Upper lobe of left lung (tissue), 6 donors: Measurements from ENCODE around the gene XAGE1B. TPM values are rescaled to one million over a fixed set of nuclear protein-coding genes. Genes with fewer than 3 reads are reported as not detected.
"Not testable (repeated sequence)": the region's sequence is repeated elsewhere in the genome, so short reads cannot be mapped to it uniquely, and the experiment has no call there.

Source experiments
- ATAC-seq, 2 donors: fragments of 200-7000 bp; cut with Tn5 transposase; one replicate each; pipeline ENCODE4 v1.9.1; 2022; ENCODE audit warnings: mild to moderate bottlenecking in 2 of 2, moderate library complexity in 2 of 2; ENCODE audit not compliant: low FRiP score in 2 of 2
- DNase-seq, 2 donors: peaks; one replicate each; pipeline ENCODE4 v3.0.0-alpha.2; 2019 to 2020
- H3K27ac ChIP-seq, 4 donors: fragments of 200-600 bp; sonication (generic); one replicate each; pipeline ENCODE4 v1.5.1; 2016 to 2019
- H3K27me3 ChIP-seq, 4 donors: fragments of 200-600 bp; sonication (generic); one replicate each; pipeline ENCODE4 v1.5.1; 2017 to 2019
- H3K36me3 ChIP-seq, 4 donors: fragments of 200-600 bp; sonication (generic); one replicate each; pipeline ENCODE4 v1.5.1; 2016 to 2019
- H3K4me1 ChIP-seq, 4 donors: fragments of 200-600 bp; sonication (generic); one replicate each; pipeline ENCODE4 v1.5.1; 2018 to 2019
- H3K4me3 ChIP-seq, 4 donors: fragments of 200-600 bp; sonication (generic); one replicate each; pipeline ENCODE4 v1.5.1; 2017 to 2019; ENCODE audit warnings: mild to moderate bottlenecking in 2 of 4, moderate library complexity in 1 of 4
- H3K9me3 ChIP-seq, 4 donors: fragments of 200-600 bp; sonication (generic); one replicate each; pipeline ENCODE4 v1.5.1; 2018 to 2019
- EP300 ChIP-seq, 4 donors: sonication (generic); formaldehyde crosslinking; IDR thresholded peaks; one replicate each; pipeline ENCODE4 v1.5.1; 2017; ENCODE audit warnings: antibody characterized with exemption in 4 of 4, control low read depth in 2 of 4
- POLR2A ChIP-seq, 4 donors: fragments of 450-650 bp; IDR thresholded peaks; one replicate each; pipeline ENCODE4 v1.5.1; 2016 to 2017; ENCODE audit warnings: antibody characterized with exemption in 4 of 4, mild to moderate bottlenecking in 2 of 4
- POLR2AphosphoS5 ChIP-seq, 2 donors: sonication (generic); formaldehyde crosslinking; IDR thresholded peaks; one replicate each; pipeline ENCODE4 v1.5.1; 2017; ENCODE audit warnings: antibody characterized with exemption in 2 of 2
- WGBS, 2 donors: methylation state at CpG; one replicate each; pipeline ENCODE4 v1.1.5; 2017 to 2018; 5-methylcytosine and 5-hydroxymethylcytosine counted together
- total RNA-seq, 6 donors: library from RNA; depleted of rRNA in 4 of 6; stranded (reverse); fragments of >200 nt in 4 of 6; gene quantifications; one replicate each; pipeline versions ENCODE4 v1.1.0 to v1.2.1, GENCODE V29; 2016 to 2021
- TF ChIP-seq, protein P1 (sequence below), 6 experiments: fragments of 450-650 bp in 4 of 6; fragments of 200-600 bp in 2 of 6; sonication (generic) in 2 of 6; IDR thresholded peaks; one replicate each; pipeline ENCODE4 v1.5.1; 2016 to 2019; ENCODE audit warnings: antibody characterized with exemption in 6 of 6
- donor health status: DM: no; HTN: no; CAD: no; lungs with moderate emphysema.
- donor health status: DM: no; HTN: yes; CAD: no; lungs with severe emphysema.

XAGE1B gene, protein sequence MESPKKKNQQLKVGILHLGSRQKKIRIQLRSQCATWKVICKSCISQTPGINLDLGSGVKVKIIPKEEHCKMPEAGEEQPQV
- 1 to 10 TPM in 2 of 6 donors, under 1 TPM in 1, not detected in 3; 0.54 to 3.2 (median 2.1) TPM for total RNA-seq

DNA sequence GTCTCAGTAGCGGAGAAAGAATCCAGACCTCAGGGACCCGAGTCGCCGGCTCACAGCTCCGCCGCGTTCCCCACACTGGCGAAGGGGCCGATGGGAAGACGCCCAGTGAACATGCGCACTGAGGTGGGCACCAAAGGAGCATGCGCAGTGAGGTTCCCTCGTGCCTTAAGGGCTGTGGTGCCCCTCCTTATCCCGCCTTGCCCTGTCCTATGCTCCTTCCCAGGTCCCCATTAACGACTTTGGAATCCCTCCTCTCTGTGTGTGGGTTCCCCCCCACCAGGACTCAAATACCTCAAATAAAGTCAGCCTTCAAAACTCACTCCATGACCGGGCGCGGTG lies at the start of gene XAGE1B:
Gene XAGE1B (minus strand): TSS at position 77 of the 339 bp plus-strand sequence. CDS start 1,536 bp downstream, outside the sequence.
- not testable (repeated sequence) for H3K27me3 ChIP-seq, DNase-seq, H3K4me1 ChIP-seq, H3K36me3 ChIP-seq, H3K27ac ChIP-seq, H3K9me3 ChIP-seq, H3K4me3 ChIP-seq
- ATAC-seq = peak; percentile 16 to 17
- no CpG with 5 or more reads among the region's 18 CpGs for WGBS, 2 donors

DNA sequence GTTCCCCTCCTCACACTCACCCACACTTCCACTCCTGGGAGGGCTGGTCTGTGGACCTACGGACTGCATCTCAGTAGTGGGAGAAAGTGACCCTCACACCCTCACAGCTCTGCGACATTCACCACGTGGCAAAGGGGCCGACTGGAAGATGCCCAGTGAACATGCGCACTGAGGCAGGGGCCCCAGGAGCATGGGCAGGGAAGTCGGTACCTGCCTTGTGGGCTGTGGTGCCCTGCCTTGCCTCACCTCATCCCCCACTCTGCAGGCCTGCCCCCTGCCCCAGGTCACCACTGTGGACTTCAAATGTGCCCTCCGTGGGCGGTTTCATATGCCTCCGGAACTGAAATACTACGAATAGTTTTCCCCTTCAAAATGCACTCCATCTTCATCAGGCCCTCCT lies 46.2 kb upstream of the XAGE1B start:
- H3K9me3 ChIP-seq = no peaks in the 10 kb centered on the region
- ATAC-seq = peak in 1 of 2 donors; percentile 62
- no peak overlapping the region for H3K4me3 ChIP-seq
- TF ChIP-seq POLR2A (IDR thresholded peaks at IDR 0.05) = no peak
- TF ChIP-seq, protein P1, sequence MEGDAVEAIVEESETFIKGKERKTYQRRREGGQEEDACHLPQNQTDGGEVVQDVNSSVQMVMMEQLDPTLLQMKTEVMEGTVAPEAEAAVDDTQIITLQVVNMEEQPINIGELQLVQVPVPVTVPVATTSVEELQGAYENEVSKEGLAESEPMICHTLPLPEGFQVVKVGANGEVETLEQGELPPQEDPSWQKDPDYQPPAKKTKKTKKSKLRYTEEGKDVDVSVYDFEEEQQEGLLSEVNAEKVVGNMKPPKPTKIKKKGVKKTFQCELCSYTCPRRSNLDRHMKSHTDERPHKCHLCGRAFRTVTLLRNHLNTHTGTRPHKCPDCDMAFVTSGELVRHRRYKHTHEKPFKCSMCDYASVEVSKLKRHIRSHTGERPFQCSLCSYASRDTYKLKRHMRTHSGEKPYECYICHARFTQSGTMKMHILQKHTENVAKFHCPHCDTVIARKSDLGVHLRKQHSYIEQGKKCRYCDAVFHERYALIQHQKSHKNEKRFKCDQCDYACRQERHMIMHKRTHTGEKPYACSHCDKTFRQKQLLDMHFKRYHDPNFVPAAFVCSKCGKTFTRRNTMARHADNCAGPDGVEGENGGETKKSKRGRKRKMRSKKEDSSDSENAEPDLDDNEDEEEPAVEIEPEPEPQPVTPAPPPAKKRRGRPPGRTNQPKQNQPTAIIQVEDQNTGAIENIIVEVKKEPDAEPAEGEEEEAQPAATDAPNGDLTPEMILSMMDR (IDR thresholded peaks at IDR 0.05) = no peak
- no peak for TF ChIP-seq POLR2AphosphoS5 (IDR thresholded peaks at IDR 0.05)
- TF ChIP-seq EP300 (IDR thresholded peaks at IDR 0.05) = no peak
- no peak for DNase-seq
- no peaks in the 10 kb centered on the region for H3K4me1 ChIP-seq
- WGBS, 2 donors = 82 to 92% methylated on average over 4 to 10 of the region's 10 CpGs
- H3K27ac ChIP-seq = no peak overlapping the region
- no peaks in the 10 kb centered on the region for H3K27me3 ChIP-seq
- no peaks in the 10 kb centered on the region for H3K36me3 ChIP-seq

DNA sequence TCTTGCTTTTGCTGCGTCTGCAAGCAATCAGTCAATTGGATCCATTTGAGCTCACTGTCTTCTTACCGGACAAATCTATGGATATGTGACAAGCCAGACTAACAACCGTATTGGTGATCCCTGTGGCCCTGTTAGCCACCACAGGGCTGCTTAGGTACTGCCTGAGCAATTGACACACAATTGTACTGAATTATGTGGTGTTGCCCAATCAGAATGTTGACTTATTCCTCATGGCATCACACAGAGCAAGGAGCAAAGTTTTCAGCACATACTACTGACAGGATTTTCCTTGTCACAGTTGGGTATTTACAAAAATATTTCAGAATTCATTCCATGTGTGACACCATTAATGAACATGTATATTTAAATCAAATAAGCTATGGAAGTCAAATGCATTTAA lies 41.3 kb upstream of the XAGE1B start:
- H3K4me3 ChIP-seq = no peak overlapping the region
- TF ChIP-seq, protein P1 (IDR thresholded peaks at IDR 0.05) = peak in 1 of 6 experiments; percentile 10
- TF ChIP-seq POLR2A (IDR thresholded peaks at IDR 0.05) = no peak
- 80% methylated on average over 3 of the region's 3 CpGs; no CpG with 5 or more reads in 1 of the 2 donors for WGBS, 2 donors
- H3K36me3 ChIP-seq = no peaks in the 10 kb centered on the region
- no peaks in the 10 kb centered on the region for H3K27me3 ChIP-seq
- DNase-seq = no peak
- H3K9me3 ChIP-seq = no peaks in the 10 kb centered on the region
- no peak for ATAC-seq
- no peaks in the 10 kb centered on the region for H3K4me1 ChIP-seq
- no peak overlapping the region for H3K27ac ChIP-seq

DNA sequence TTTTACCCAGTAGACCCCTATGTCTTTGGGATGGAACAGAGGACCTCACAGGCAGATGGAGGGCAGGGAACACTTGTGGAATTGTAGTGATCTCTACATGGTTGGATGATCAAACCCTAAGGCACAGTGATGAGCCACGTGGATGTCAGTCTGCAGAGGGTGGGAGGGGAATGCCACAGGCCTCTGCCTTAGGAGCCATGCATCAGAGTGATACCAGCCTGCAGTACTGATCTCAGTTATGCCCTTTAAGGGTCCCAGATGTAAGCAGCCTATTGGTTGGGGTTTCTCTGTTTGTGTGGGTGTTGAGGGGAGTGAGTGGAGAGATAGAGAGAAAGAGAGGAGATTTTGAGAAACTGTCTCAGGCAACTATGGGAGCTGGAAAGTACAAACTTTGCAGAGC lies 39.9 kb upstream of the XAGE1B start:
- WGBS, 2 donors = 27% methylated on average over 1 of the region's 1 CpG; no CpG with 5 or more reads in 1 of the 2 donors
- Histone ChIP-seq H3K27ac (no peak overlapping the region), H3K9me3 (no peaks in the 10 kb centered on the region), H3K4me1 (no peaks in the 10 kb centered on the region), H3K36me3 (no peaks in the 10 kb centered on the region), H3K27me3 (no peaks in the 10 kb centered on the region), H3K4me3 (no peak overlapping the region)
- TF ChIP-seq EP300 (IDR thresholded peaks at IDR 0.05) = no peak
- no peak for TF ChIP-seq POLR2A (IDR thresholded peaks at IDR 0.05)
- TF ChIP-seq, protein P1 (IDR thresholded peaks at IDR 0.05) = no peak
- TF ChIP-seq POLR2AphosphoS5 (IDR thresholded peaks at IDR 0.05) = no peak
- DNase-seq (no peak), ATAC-seq (no peak)

DNA sequence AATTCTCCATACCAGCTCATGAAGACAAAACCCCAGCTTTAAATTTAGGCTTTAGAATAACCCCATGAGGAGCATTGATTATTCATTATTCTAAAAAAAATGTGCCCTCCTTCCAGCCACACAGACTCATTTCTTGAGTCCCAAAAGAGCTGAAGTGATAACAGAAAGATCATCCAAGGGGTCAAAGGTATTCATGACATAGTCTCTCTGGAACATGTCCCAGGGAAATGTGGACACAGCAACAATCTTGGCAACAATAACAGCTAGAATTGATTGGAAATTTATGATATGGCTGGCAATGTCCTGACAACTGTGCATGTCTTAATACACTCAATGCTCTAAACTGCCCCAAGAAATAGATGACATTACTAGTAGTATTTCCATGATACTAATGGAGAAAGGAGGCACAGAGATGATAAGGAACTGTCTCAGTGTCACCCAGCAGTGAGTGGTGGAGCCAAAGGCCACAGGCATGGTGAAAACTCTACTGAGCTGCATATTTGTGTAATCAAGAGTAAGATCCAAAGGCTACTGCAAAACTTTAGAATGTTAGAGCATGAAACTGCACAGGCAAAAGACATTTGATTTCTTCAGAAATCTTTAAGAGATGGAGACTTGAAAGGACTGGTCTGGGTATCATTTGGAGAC lies 37.3 kb upstream of the XAGE1B start:
- TF ChIP-seq, protein P1 (IDR thresholded peaks at IDR 0.05) = no peak
- TF ChIP-seq POLR2AphosphoS5 (IDR thresholded peaks at IDR 0.05) = no peak
- TF ChIP-seq EP300 (IDR thresholded peaks at IDR 0.05) = no peak
- TF ChIP-seq POLR2A (IDR thresholded peaks at IDR 0.05) = no peak
- ATAC-seq (no peak), DNase-seq (no peak)
- Histone ChIP-seq H3K9me3 (no peaks in the 10 kb centered on the region), H3K27me3 (no peaks in the 10 kb centered on the region), H3K4me1 (no peaks in the 10 kb centered on the region), H3K27ac (no peak overlapping the region), H3K36me3 (no peaks in the 10 kb centered on the region), H3K4me3 (no peak overlapping the region)

DNA sequence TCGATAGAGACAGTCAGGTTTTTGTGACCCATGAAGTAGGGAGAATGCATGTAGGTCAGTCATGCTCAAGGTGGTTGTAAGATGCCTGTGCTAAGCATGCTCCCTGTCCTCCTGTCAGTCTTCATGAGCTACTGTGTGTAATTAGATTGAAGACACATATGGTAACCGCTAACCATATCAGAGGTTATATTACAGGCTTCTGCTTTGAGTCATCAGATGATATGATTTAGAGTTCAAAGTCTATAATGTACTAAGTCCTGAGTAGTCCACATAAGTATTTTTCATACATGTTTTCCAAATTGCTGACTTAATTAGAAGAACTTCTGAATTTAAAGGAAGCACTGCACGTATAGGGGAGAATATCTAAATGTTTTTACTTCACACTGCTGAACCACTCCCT lies 31.9 kb upstream of the XAGE1B start:
- H3K9me3 ChIP-seq, H3K27ac ChIP-seq, H3K4me1 ChIP-seq, H3K36me3 ChIP-seq, H3K4me3 ChIP-seq, ATAC-seq, H3K27me3 ChIP-seq, DNase-seq: not testable (repeated sequence)
- WGBS, 2 donors = 38 to 66% methylated on average over 1 to 3 of the region's 3 CpGs
